HEK293 (cell line): ENCODE data around the gene ATP6V1G1.
A peak's percentile ranks its signal among the peaks of the same experiment; 100 is the strongest.

Experiments
- AEBP2 ChIP-seq: fragments of 450-650 bp; formaldehyde crosslinking; IDR thresholded peaks from 2 replicates; pipeline ENCODE4 v1.5.1; 2016; ENCODE audit warnings: missing biosample characterization, missing genetic modification characterization, borderline replicate concordance
- BCL11B ChIP-seq: fragments of 450-650 bp; formaldehyde crosslinking; IDR thresholded peaks from 2 replicates; pipeline ENCODE4 v1.5.1; 2016; ENCODE audit warnings: low read depth, missing biosample characterization, missing genetic modification characterization
- GLIS2 ChIP-seq: fragments of 450-650 bp; formaldehyde crosslinking; IDR thresholded peaks from 2 replicates; pipeline ENCODE4 v1.5.1; 2016; ENCODE audit warnings: missing biosample characterization, missing genetic modification characterization
- HIC1 ChIP-seq: fragments of 450-650 bp; formaldehyde crosslinking; IDR thresholded peaks from 2 replicates; pipeline ENCODE4 v1.5.1; 2016; ENCODE audit warnings: missing biosample characterization, missing genetic modification characterization
- IKZF3 ChIP-seq: fragments of 450-650 bp; IDR thresholded peaks from 2 replicates; pipeline ENCODE4 v1.5.0; 2018; ENCODE audit warnings: missing biosample characterization, mild to moderate bottlenecking, missing genetic modification characterization, moderate library complexity
- KLF9 ChIP-seq: fragments of 450-650 bp; formaldehyde crosslinking; IDR thresholded peaks from 2 replicates; pipeline ENCODE4 v1.5.1; 2016; ENCODE audit warnings: missing biosample characterization, missing genetic modification characterization, low read depth
- PRDM1 ChIP-seq: fragments of 450-650 bp; formaldehyde crosslinking; IDR thresholded peaks from 2 replicates; pipeline ENCODE4; 2016; ENCODE audit warnings: missing biosample characterization, missing genetic modification characterization
- SETDB1 ChIP-seq: IDR thresholded peaks from one replicate; pipeline ENCODE4 v1.6.1; 2017; ENCODE audit warnings: mild to moderate bottlenecking, low read length, moderate library complexity, mixed read lengths; ENCODE audit not compliant: insufficient read length
- ZBTB17 ChIP-seq: fragments of 450-650 bp; formaldehyde crosslinking; IDR thresholded peaks from 2 replicates; pipeline ENCODE4 v1.5.1; 2016; ENCODE audit warnings: missing biosample characterization, missing genetic modification characterization
- ZBTB8A ChIP-seq: fragments of 450-650 bp; formaldehyde crosslinking; IDR thresholded peaks from 2 replicates; pipeline ENCODE4 v1.5.1; 2016; ENCODE audit warnings: missing biosample characterization, missing genetic modification characterization
- ZNF121 ChIP-seq: fragments of 450-650 bp; formaldehyde crosslinking; IDR thresholded peaks from 2 replicates; pipeline ENCODE4 v1.5.1; 2016; ENCODE audit warnings: missing biosample characterization, missing genetic modification characterization
- ZNF146 ChIP-seq: fragments of 450-650 bp; formaldehyde crosslinking; IDR thresholded peaks from 2 replicates; pipeline ENCODE4 v1.5.1; 2016; ENCODE audit warnings: missing biosample characterization, missing genetic modification characterization
- ZNF341 ChIP-seq: fragments of 450-650 bp; formaldehyde crosslinking; IDR thresholded peaks from 2 replicates; pipeline ENCODE4; 2016; ENCODE audit warnings: low read depth, missing biosample characterization, missing genetic modification characterization
- ZNF48 ChIP-seq: fragments of 450-650 bp; formaldehyde crosslinking; IDR thresholded peaks from 2 replicates; pipeline ENCODE4 v1.5.1; 2016; ENCODE audit warnings: missing biosample characterization, missing genetic modification characterization
- ZNF510 ChIP-seq: fragments of 450-650 bp; formaldehyde crosslinking; IDR thresholded peaks from 2 replicates; pipeline ENCODE4 v1.5.1; 2018; ENCODE audit warnings: mild to moderate bottlenecking, missing genetic modification characterization, missing biosample characterization; ENCODE audit not compliant: insufficient replicate concordance
- ZNF529 ChIP-seq: fragments of 450-650 bp; formaldehyde crosslinking; IDR thresholded peaks from 2 replicates; pipeline ENCODE4 v1.5.1; 2017; ENCODE audit warnings: missing genetic modification characterization, missing biosample characterization; ENCODE audit not compliant: insufficient replicate concordance
- ZNF560 ChIP-seq: fragments of 450-650 bp; formaldehyde crosslinking; IDR thresholded peaks from 2 replicates; pipeline ENCODE4 v1.5.1; 2017; ENCODE audit warnings: missing biosample characterization, missing genetic modification characterization, borderline replicate concordance
- ZNF571 ChIP-seq: fragments of 450-650 bp; formaldehyde crosslinking; IDR thresholded peaks from 2 replicates; pipeline ENCODE4 v1.5.0; 2017; ENCODE audit warnings: missing biosample characterization, missing genetic modification characterization
- ZNF624 ChIP-seq: fragments of 450-650 bp; formaldehyde crosslinking; IDR thresholded peaks from 2 replicates; pipeline ENCODE4 v1.5.1; 2017; ENCODE audit warnings: missing biosample characterization, missing genetic modification characterization
- ZNF626 ChIP-seq: fragments of 450-650 bp; sonication (Bioruptor Pico); formaldehyde crosslinking; IDR thresholded peaks from 2 replicates; pipeline ENCODE4 v1.5.1; 2018; ENCODE audit warnings: missing biosample characterization, missing genetic modification characterization, inconsistent platforms
- ZNF664 ChIP-seq: fragments of 450-650 bp; formaldehyde crosslinking; IDR thresholded peaks from 2 replicates; pipeline ENCODE4 v1.5.1; 2016; ENCODE audit warnings: missing biosample characterization, missing genetic modification characterization
- ZNF670 ChIP-seq: fragments of 450-650 bp; formaldehyde crosslinking; IDR thresholded peaks from 2 replicates; pipeline ENCODE4 v1.5.1; 2016; ENCODE audit warnings: missing biosample characterization, missing genetic modification characterization, low read depth
- ZNF677 ChIP-seq: fragments of 450-650 bp; IDR thresholded peaks from 2 replicates; pipeline ENCODE4 v1.5.0; 2018; ENCODE audit warnings: missing biosample characterization, mild to moderate bottlenecking, missing genetic modification characterization, moderate library complexity
- ZNF747 ChIP-seq: fragments of 450-650 bp; formaldehyde crosslinking; IDR thresholded peaks from 2 replicates; pipeline ENCODE4 v1.5.1; 2016; ENCODE audit warnings: missing biosample characterization, missing genetic modification characterization
- ZNF777 ChIP-seq: fragments of 450-650 bp; formaldehyde crosslinking; IDR thresholded peaks from 2 replicates; pipeline ENCODE4 v1.5.1; 2017; ENCODE audit warnings: missing biosample characterization, missing genetic modification characterization, borderline replicate concordance
- TF ChIP-seq, protein P1 (sequence below): fragments of 450-650 bp; formaldehyde crosslinking; IDR thresholded peaks from 2 replicates; pipeline ENCODE4 v1.5.1; 2016; ENCODE audit warnings: missing biosample characterization, missing genetic modification characterization
- TF ChIP-seq, protein P2 (sequence below): fragments of 450-650 bp; formaldehyde crosslinking; IDR thresholded peaks from 2 replicates; pipeline ENCODE4 v1.5.1; 2016; ENCODE audit warnings: missing biosample characterization, missing genetic modification characterization
- TF ChIP-seq, protein P3 (sequence below): fragments of 450-650 bp; formaldehyde crosslinking; IDR thresholded peaks from 2 replicates; pipeline ENCODE4 v1.5.1; 2016; ENCODE audit warnings: missing biosample characterization, missing genetic modification characterization, low read depth
- TF ChIP-seq, protein P4 (sequence below): fragments of 450-650 bp; IDR thresholded peaks from 2 replicates; pipeline ENCODE4 v1.5.1; 2018; ENCODE audit warnings: missing biosample characterization, mild to moderate bottlenecking, missing genetic modification characterization

The ATP6V1G1 gene

GRCh38 chr9:114587345-114588202, at the start of gene ATP6V1G1 (continued):
- TF ChIP-seq, protein P1, sequence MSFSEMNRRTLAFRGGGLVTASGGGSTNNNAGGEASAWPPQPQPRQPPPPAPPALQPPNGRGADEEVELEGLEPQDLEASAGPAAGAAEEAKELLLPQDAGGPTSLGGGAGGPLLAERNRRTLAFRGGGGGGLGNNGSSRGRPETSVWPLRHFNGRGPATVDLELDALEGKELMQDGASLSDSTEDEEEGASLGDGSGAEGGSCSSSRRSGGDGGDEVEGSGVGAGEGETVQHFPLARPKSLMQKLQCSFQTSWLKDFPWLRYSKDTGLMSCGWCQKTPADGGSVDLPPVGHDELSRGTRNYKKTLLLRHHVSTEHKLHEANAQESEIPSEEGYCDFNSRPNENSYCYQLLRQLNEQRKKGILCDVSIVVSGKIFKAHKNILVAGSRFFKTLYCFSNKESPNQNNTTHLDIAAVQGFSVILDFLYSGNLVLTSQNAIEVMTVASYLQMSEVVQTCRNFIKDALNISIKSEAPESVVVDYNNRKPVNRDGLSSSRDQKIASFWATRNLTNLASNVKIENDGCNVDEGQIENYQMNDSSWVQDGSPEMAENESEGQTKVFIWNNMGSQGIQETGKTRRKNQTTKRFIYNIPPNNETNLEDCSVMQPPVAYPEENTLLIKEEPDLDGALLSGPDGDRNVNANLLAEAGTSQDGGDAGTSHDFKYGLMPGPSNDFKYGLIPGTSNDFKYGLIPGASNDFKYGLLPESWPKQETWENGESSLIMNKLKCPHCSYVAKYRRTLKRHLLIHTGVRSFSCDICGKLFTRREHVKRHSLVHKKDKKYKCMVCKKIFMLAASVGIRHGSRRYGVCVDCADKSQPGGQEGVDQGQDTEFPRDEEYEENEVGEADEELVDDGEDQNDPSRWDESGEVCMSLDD (tag by site-specific recombination): peak; percentile 79
- TF ChIP-seq ZNF510 (tag by site-specific recombination) (no peak), ZNF571 (tag by site-specific recombination) (no peak), GLIS2 (tag by site-specific recombination) (no peak), PRDM1 (tag by site-specific recombination) (peak; percentile 80), IKZF3 (tag by site-specific recombination) (no peak), ZNF48 (no peak), ZNF624 (tag by site-specific recombination) (no peak), SETDB1 (no peak), ZBTB8A (tag by site-specific recombination) (0 out of 2 replicates have a peak, but pooled peaks have one; percentile 30), HIC1 (tag by site-specific recombination) (no peak), ZNF747 (tag by site-specific recombination) (no peak), ZNF121 (tag by site-specific recombination) (no peak), ZNF146 (tag by site-specific recombination) (no peak), ZBTB17 (tag by site-specific recombination) (peak; percentile 75), ZNF529 (tag by site-specific recombination) (no peak), ZNF626 (tag by site-specific recombination) (no peak), ZNF670 (tag by site-specific recombination) (no peak), AEBP2 (tag by site-specific recombination) (no peak), BCL11B (tag by site-specific recombination) (no peak), KLF9 (tag by site-specific recombination) (peak; percentile 50; the same call in 1 of the 2 replicates), ZNF664 (no peak), ZNF341 (tag by site-specific recombination) (no peak), ZNF560 (tag by site-specific recombination) (no peak), ZNF677 (tag by site-specific recombination) (no peak), ZNF777 (tag by site-specific recombination) (no peak)
- TF ChIP-seq, protein P2, sequence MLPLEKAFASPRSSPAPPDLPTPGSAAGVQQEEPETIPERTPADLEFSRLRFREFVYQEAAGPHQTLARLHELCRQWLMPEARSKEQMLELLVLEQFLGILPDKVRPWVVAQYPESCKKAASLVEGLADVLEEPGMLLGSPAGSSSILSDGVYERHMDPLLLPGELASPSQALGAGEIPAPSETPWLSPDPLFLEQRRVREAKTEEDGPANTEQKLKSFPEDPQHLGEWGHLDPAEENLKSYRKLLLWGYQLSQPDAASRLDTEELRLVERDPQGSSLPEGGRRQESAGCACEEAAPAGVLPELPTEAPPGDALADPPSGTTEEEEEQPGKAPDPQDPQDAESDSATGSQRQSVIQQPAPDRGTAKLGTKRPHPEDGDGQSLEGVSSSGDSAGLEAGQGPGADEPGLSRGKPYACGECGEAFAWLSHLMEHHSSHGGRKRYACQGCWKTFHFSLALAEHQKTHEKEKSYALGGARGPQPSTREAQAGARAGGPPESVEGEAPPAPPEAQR: no peak
- TF ChIP-seq, protein P3, sequence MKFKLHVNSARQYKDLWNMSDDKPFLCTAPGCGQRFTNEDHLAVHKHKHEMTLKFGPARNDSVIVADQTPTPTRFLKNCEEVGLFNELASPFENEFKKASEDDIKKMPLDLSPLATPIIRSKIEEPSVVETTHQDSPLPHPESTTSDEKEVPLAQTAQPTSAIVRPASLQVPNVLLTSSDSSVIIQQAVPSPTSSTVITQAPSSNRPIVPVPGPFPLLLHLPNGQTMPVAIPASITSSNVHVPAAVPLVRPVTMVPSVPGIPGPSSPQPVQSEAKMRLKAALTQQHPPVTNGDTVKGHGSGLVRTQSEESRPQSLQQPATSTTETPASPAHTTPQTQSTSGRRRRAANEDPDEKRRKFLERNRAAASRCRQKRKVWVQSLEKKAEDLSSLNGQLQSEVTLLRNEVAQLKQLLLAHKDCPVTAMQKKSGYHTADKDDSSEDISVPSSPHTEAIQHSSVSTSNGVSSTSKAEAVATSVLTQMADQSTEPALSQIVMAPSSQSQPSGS (tag by site-specific recombination): no peak
- TF ChIP-seq, protein P4, sequence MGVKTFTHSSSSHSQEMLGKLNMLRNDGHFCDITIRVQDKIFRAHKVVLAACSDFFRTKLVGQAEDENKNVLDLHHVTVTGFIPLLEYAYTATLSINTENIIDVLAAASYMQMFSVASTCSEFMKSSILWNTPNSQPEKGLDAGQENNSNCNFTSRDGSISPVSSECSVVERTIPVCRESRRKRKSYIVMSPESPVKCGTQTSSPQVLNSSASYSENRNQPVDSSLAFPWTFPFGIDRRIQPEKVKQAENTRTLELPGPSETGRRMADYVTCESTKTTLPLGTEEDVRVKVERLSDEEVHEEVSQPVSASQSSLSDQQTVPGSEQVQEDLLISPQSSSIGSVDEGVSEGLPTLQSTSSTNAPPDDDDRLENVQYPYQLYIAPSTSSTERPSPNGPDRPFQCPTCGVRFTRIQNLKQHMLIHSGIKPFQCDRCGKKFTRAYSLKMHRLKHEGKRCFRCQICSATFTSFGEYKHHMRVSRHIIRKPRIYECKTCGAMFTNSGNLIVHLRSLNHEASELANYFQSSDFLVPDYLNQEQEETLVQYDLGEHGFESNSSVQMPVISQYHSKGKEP: no peak
